NCI-H2227 (cell line): Measurements from ENCODE around the gene ACAD11.
"Not testable (repeated sequence)": the region's sequence is repeated elsewhere in the genome, so short reads cannot be mapped to it uniquely, and the experiment has no call there.

Experiments
- DNase-seq: peaks from one replicate; lab custom pipeline; 2025; ENCODE audit not compliant: unreplicated experiment; lab: John Stamatoyannopoulos, UW

The ACAD11 gene

GRCh38 chr3:132650153-132650552, 9.5 kb downstream of the ACAD11 start:
- DNase-seq, result no peak

GRCh38 chr3:132645058-132645457, 14.6 kb downstream of the ACAD11 start:
- DNase-seq, result no peak

GRCh38 chr3:132643366-132643765, 16.2 kb downstream of the ACAD11 start:
- no peak for DNase-seq

- DNase-seq, result no peak
Measured at GRCh38 chr3:132642539-132642847, 17.1 kb downstream of the ACAD11 start.

GRCh38 chr3:132641837-132642538, 17.6 kb downstream of the ACAD11 start:
- DNase-seq, result peak; percentile 28

GRCh38 chr3:132641427-132641826, 18.2 kb downstream of the ACAD11 start:
- DNase-seq, result not testable (repeated sequence)

GRCh38 chr3:132638706-132639105, 20.9 kb downstream of the ACAD11 start:
- DNase-seq, result no peak

GRCh38 chr3:132637590-132637989, 22.0 kb downstream of the ACAD11 start:
- DNase-seq, result no peak

- DNase-seq, result no peak
Measured at GRCh38 chr3:132635052-132635451, 24.6 kb downstream of the ACAD11 start.

GRCh38 chr3:132630612-132631011, 29.0 kb downstream of the ACAD11 start:
- no peak for DNase-seq

- DNase-seq, result no peak
Measured at GRCh38 chr3:132629928-132630327, 29.7 kb downstream of the ACAD11 start.

- no peak for DNase-seq
Measured at GRCh38 chr3:132628157-132628556, 31.5 kb downstream of the ACAD11 start.

- DNase-seq, result no peak
Measured at GRCh38 chr3:132626955-132627354, 32.7 kb downstream of the ACAD11 start.

GRCh38 chr3:132625613-132626012, 34.0 kb downstream of the ACAD11 start:
- no peak for DNase-seq

- no peak for DNase-seq
Measured at GRCh38 chr3:132624790-132625189, 34.8 kb downstream of the ACAD11 start.

GRCh38 chr3:132623646-132624045, 36.0 kb downstream of the ACAD11 start:
- DNase-seq, result no peak

- no peak for DNase-seq
Measured at GRCh38 chr3:132622761-132623160, 36.8 kb downstream of the ACAD11 start.

GRCh38 chr3:132622148-132622547, 37.5 kb downstream of the ACAD11 start:
- no peak for DNase-seq

GRCh38 chr3:132616780-132617179, 42.8 kb downstream of the ACAD11 start:
- DNase-seq, result no peak

GRCh38 chr3:132615881-132616280, 43.7 kb downstream of the ACAD11 start:
- no peak for DNase-seq

GRCh38 chr3:132615301-132615700, 44.3 kb downstream of the ACAD11 start:
- DNase-seq, result not testable (repeated sequence)

GRCh38 chr3:132606620-132607019, 53.0 kb downstream of the ACAD11 start:
- DNase-seq, result not testable (repeated sequence)

- DNase-seq, result no peak
Measured at GRCh38 chr3:132606085-132606484, 53.5 kb downstream of the ACAD11 start.
